LNCAP (cell line): ENCODE measurements around the gene SAMD14.
A peak's percentile ranks its signal among the peaks of the same experiment; 100 is the strongest.

Source experiments
- CTCF ChIP-seq: fragments of 450-650 bp; IDR thresholded peaks from 2 replicates; pipeline ENCODE4 v1.5.1; 2017; ENCODE audit warnings: mild to moderate bottlenecking

The SAMD14 gene

DNA sequence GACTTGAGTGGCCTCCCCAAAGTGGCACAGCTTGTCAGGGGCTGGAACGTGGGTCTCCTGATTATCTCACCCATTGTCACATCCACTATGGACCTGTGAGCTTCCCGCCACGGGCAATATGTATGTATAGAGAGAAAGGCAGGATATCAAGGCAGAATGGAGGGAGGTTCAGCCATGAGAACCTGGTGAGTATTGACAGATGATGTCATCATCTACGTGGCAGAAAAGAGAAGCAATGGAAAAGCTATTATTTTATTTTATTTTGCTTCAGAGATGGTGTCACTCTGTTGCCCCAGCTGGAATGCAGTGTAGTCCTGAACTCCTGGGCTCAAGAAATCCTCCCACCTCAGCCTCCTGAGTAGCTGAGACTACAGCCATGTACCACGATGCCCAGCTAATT, 48.2 kb downstream of the SAMD14 start:
- no peak for TF ChIP-seq CTCF

DNA sequence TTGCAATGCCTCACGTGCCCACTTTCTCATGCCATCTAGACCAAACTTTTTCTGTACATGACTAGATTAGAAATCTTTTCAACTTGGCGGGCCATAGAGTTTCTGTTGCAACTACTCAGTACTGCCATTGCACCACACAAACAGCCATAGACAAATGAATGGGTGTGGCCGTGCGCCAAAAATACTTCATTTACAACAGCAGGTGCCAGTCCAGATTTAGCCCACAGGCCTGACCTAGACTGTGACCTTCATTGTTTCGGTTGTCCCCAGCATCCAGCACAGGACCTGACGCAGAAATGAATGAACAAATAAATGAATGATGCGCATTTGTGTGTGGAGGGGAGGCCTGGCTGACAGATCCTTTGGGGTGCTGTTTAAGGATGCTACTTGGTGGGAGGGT, 49.1 kb downstream of the SAMD14 start:
- no peak for TF ChIP-seq CTCF

DNA sequence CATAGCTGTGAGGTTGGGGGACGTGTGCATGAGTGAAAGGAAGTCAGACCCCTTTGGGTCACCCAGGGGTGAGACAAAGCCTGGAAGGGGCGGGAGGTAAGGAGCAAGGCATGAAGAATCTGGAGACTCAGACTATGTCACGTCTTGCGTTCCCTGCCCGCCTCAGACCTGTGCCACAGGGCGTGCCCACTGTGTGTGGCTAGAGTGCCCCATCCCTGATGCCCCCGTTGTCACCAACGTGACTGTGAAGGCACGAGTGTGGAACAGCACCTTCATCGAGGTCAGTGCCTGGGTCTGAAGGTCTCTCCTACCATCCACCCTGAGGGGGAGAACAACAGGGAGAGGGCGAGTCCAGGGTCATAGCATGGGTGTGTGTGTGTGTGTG, 49.9 kb downstream of the SAMD14 start:
- TF ChIP-seq CTCF = no peak

GRCh38 chr17:50079334-50080095, 50.4 kb downstream of the SAMD14 start:
- TF ChIP-seq CTCF = peak; percentile 31; the same call in 1 of the 2 replicates

- TF ChIP-seq CTCF = no peak
Measured at GRCh38 chr17:50078430-50078829, 51.5 kb downstream of the SAMD14 start.

GRCh38 chr17:50076591-50077235, 53.2 kb downstream of the SAMD14 start:
- TF ChIP-seq CTCF = no peak

DNA sequence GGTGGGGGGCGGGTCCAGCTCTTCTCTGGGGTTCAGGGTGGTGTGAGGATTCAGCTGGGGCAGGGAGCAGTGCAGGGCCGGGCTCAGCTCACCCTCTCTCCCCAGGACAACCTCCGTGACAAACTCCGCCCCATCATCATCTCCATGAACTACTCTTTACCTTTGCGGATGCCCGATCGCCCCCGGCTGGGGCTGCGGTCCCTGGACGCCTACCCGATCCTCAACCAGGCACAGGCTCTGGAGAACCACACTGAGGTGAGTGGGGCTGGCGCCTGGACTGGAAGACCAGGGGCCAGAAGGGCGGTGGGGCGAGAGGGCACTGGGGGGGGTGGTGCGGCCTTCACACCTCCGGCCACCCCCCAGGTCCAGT, 53.8 kb downstream of the SAMD14 start:
- TF ChIP-seq CTCF = no peak
